ENCODE measurements around the gene ZNF791. TPM values are rescaled to one million over a fixed set of nuclear protein-coding genes. Genes with fewer than 3 reads are reported as not detected.

Gene ZNF791
- total RNA-seq, 1 donor = 20.3 TPM

DNA sequence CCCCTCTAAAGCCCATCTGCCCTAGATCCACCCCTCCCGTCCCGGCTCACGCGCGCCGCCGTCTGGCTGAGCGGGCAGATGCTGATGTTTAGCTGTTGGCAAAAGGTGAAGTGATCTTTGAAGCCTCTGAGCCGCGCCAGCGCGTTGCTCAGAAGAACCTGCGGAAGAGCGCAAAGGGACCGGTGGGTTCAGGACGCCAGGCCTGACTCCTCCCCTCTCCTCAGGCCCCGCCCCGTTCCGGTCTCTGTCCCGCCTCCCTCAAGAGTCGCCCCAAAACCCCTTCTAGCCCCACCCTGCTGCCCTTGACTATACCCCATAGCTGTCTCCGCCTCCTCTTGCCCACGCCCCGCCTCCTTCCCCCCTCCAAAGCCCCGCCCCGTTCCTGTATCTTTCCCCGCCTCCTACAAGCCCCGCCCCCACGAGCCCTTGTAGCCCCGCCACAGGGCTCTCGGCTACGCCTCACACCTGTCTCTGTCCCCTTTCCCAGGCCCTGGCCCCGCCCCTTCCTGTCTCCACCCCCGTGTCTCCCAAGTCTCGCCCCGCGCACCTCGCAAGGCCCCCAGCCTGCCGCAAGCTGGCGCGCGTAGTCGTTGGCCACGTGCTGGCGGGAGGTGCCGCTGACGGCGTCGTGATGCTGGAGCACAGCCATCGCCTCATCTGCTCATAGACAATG, 46.3 kb downstream of the ZNF791 start:
- H3K4me3 ChIP-seq (ENCODE audit: low read depth, low read length) = no peak overlapping the region
- no peak for DNase-seq (ENCODE audit: low read depth)
- TF ChIP-seq, protein P1, sequence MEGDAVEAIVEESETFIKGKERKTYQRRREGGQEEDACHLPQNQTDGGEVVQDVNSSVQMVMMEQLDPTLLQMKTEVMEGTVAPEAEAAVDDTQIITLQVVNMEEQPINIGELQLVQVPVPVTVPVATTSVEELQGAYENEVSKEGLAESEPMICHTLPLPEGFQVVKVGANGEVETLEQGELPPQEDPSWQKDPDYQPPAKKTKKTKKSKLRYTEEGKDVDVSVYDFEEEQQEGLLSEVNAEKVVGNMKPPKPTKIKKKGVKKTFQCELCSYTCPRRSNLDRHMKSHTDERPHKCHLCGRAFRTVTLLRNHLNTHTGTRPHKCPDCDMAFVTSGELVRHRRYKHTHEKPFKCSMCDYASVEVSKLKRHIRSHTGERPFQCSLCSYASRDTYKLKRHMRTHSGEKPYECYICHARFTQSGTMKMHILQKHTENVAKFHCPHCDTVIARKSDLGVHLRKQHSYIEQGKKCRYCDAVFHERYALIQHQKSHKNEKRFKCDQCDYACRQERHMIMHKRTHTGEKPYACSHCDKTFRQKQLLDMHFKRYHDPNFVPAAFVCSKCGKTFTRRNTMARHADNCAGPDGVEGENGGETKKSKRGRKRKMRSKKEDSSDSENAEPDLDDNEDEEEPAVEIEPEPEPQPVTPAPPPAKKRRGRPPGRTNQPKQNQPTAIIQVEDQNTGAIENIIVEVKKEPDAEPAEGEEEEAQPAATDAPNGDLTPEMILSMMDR (IDR thresholded peaks at IDR 0.05; ENCODE audit: insufficient read depth, low read depth, low read length) = no peak

DNA sequence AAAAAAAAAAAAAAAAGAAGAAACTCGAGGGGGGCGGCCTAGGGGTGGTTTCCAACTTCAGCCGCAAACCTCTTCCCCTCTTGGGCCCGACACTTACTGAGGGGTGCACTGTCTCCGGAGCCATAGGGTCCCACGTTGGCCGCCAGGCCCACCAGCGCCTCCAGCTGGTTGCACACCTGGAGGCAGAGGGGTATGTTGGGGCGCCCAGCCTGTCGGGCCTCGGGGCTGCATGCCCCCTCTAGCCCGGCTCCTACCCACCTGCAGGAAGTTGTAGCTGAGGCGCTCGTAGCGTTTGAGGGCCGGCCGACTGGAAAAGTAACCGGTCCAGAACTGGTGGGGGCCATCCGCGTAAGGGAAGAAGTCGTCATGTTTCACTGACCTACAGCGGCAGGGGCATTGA, 47.2 kb downstream of the ZNF791 start:
- no peak overlapping the region for H3K4me3 ChIP-seq (ENCODE audit: low read depth, low read length)
- TF ChIP-seq, protein P1 (IDR thresholded peaks at IDR 0.05; ENCODE audit: insufficient read depth, low read depth, low read length) = no peak
- DNase-seq (ENCODE audit: low read depth) = no peak

DNA sequence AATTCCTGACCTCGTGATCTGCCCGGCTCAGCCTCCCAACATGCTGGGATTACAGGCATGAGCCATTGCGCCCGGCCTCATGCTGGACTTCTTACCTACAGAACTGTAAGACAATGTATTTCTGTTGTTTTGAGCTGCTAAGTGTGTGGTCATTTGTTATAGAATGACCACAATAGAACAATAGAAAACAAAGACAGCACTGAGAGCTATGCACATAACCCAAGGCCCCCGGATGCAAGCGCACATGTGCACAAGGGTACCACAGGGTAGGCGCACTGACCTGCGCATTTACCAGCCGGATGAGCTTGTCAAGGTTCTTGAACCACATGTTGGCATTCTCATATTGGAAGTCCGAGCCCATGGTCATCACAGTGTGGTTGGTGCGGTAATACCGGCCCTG, 50.3 kb downstream of the ZNF791 start:
- H3K4me3 ChIP-seq (ENCODE audit: low read depth, low read length) = no peak overlapping the region
- no peak for DNase-seq (ENCODE audit: low read depth)
- TF ChIP-seq, protein P1 (IDR thresholded peaks at IDR 0.05; ENCODE audit: insufficient read depth, low read depth, low read length) = no peak

DNA sequence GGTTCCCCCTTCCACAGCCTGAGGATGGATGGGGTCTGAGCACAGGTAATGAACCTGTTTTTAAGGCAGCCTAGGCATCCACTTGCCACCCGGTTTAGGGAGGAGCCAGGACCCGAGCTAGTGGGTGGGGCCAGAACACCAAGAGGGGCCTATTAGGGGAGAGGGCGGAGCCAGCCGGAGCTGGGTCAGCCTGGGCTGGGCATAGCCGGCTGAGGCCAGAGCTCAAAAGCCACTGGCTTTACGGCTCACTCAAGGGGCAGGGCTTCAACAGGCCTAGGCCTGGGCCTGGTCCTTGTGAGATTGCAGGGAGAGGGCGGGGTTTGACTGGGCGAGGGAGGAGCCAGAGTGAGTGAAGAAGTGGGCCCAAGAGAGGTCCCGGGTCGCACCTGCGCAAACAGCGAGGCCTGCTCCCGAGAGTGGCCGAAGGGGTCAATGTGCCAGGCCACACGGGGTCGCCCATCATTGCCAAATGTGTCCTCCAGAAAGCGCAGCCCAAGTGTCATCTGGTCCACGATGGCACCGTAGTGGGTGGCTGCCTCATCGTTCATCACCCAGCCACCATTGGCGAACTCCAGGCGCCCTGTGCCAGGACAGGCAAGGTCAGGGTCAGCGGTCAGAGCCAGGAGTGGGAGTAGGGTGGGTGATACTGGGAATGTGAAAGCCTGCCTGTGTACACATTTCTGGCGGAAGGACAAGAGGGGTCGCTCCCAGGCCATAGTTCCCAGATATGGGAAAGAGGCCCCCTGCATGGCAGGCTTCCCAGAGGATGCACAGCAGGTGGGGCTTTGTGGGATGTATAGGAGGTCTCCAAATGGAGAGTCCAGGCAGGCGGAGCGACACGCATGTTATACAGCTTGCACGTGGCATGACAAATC, 53.9 kb downstream of the ZNF791 start:
- no peak overlapping the region for H3K4me3 ChIP-seq (ENCODE audit: low read depth, low read length)
- DNase-seq (ENCODE audit: low read depth) = no peak
- TF ChIP-seq, protein P1 (IDR thresholded peaks at IDR 0.05; ENCODE audit: insufficient read depth, low read depth, low read length) = no peak

DNA sequence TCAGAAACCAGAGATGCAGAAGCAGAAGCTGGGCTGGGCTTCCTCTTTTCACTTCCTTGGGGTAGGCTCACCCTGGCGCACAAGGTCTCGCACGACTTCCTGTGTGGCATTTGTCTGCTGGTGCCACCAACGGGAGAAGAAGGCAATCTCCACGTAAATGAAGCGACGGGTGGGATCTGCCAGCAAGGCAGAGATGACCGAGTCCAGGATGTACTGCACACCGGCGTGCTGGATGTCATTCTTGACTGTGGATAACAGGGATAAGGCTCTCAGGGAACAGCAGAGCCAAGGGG, 54.5 kb downstream of the ZNF791 start:
- TF ChIP-seq, protein P1 (IDR thresholded peaks at IDR 0.05; ENCODE audit: insufficient read depth, low read depth, low read length) = no peak
- no peak overlapping the region for H3K4me3 ChIP-seq (ENCODE audit: low read depth, low read length)
- no peak for DNase-seq (ENCODE audit: low read depth)

DNA sequence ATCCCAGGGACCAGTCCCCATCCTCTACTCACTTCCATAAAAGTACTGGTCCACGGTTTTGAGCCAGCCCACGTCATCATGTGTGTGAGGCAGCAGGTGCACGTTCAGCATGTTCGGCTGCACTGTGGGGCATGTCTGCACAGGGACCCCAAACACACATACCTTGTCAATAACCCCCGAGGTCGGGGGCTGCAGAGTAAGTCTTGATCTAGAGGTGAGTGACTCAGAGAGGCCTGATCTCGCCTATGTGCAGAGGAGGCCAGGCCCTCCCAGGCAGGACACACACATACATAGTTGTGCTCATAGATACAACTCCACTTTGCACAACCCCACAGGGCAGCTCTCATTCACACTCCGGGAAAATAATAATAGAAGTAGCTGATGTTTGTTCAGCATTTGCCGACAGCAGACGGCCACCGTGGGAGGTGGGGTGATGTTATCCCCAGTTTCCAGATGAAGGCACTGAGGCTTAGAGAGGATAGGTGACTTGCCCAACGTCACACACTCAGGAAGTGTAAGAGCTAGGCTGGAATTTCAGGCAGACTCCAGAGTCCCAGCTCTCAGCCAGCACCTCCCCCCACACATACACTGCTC, 55.0 kb downstream of the ZNF791 start:
- TF ChIP-seq, protein P1 (IDR thresholded peaks at IDR 0.05; ENCODE audit: insufficient read depth, low read depth, low read length) = no peak
- H3K4me3 ChIP-seq (ENCODE audit: low read depth, low read length) = peak overlapping the region; percentile 80
- DNase-seq (ENCODE audit: low read depth) = no peak

Measured in fibroblast of villous mesenchyme (primary cell).